H9 (cell line): ENCODE results near the gene NAP1L1. TPM values are rescaled to one million over a fixed set of nuclear protein-coding genes. Genes with fewer than 3 reads are reported as not detected.

Experiments
- DNase-seq: peaks from one replicate; pipeline ENCODE4 v3.0.0-alpha.2; 2017
- H2AFZ ChIP-seq: one replicate; pipeline ENCODE4 v1.6.1; 2013; ENCODE audit warnings: mild to moderate bottlenecking, low read length, control low read depth, moderate library complexity
- H2AK5ac ChIP-seq: 2 replicates; pipeline ENCODE4 v1.6.1; 2013; ENCODE audit warnings: low read length, control low read depth, mixed read lengths; ENCODE audit not compliant: insufficient read length
- H2BK120ac ChIP-seq: one replicate; pipeline ENCODE4 v1.6.1; 2013; ENCODE audit warnings: low read depth, mild to moderate bottlenecking, low read length, control low read depth, inconsistent platforms; ENCODE audit not compliant: poor library complexity, severe bottlenecking
- H2BK12ac ChIP-seq: 2 replicates; pipeline ENCODE4 v1.6.1; 2013; ENCODE audit warnings: low read length, control low read depth, mixed read lengths, low read depth; ENCODE audit not compliant: insufficient read length
- H2BK15ac ChIP-seq: 2 replicates; pipeline ENCODE4 v1.6.1; 2013; ENCODE audit warnings: low read depth, low read length, control low read depth
- H2BK20ac ChIP-seq: one replicate; pipeline ENCODE4 v1.6.1; 2013; ENCODE audit warnings: low read depth, mild to moderate bottlenecking, low read length, control low read depth, inconsistent platforms; ENCODE audit not compliant: poor library complexity, severe bottlenecking
- H2BK5ac ChIP-seq: 2 replicates; pipeline ENCODE4 v1.6.1; 2013; ENCODE audit warnings: low read length, control low read depth, mixed read lengths; ENCODE audit not compliant: insufficient read length
- H3K14ac ChIP-seq: 2 replicates; pipeline ENCODE4 v1.6.1; 2013; ENCODE audit warnings: low read length, control low read depth; ENCODE audit not compliant: insufficient read depth
- H3K18ac ChIP-seq: 2 replicates; pipeline ENCODE4 v1.6.1; 2013; ENCODE audit warnings: low read depth, mild to moderate bottlenecking, mixed read lengths, low read length, control low read depth; ENCODE audit not compliant: insufficient read length
- H3K23ac ChIP-seq: 2 replicates; pipeline ENCODE4 v1.6.1; 2013; ENCODE audit warnings: low read length, control low read depth, mixed read lengths, low read depth; ENCODE audit not compliant: insufficient read length
- H3K23me2 ChIP-seq: 2 replicates; pipeline ENCODE4 v1.6.1; 2013; ENCODE audit warnings: low read depth, mild to moderate bottlenecking, mixed read lengths, low read length, control low read depth; ENCODE audit not compliant: insufficient read length, poor library complexity, severe bottlenecking
- H3K27ac ChIP-seq: 2 replicates; pipeline ENCODE4 v1.5.1; 2013; ENCODE audit warnings: low read length, control low read depth, mixed read lengths, low read depth; ENCODE audit not compliant: insufficient read length
- H3K27me3 ChIP-seq: 2 replicates; pipeline ENCODE4 v1.6.1; 2013; ENCODE audit warnings: low read length, control low read depth, inconsistent platforms; ENCODE audit not compliant: insufficient read depth
- H3K4ac ChIP-seq: 2 replicates; pipeline ENCODE4 v1.6.1; 2013; ENCODE audit warnings: low read depth, mild to moderate bottlenecking, control low read depth, inconsistent platforms, low read length, moderate library complexity
- H3K4me1 ChIP-seq: 2 replicates; pipeline ENCODE4 v1.6.1; 2013; ENCODE audit warnings: low read length, control low read depth, inconsistent platforms; ENCODE audit not compliant: insufficient read depth
- H3K4me2 ChIP-seq: 2 replicates; pipeline ENCODE4 v1.6.1; 2013; ENCODE audit warnings: low read length, control low read depth, mixed read lengths; ENCODE audit not compliant: insufficient read length, insufficient read depth
- H3K56ac ChIP-seq: 2 replicates; pipeline ENCODE4 v1.6.1; 2013; ENCODE audit warnings: low read depth, mild to moderate bottlenecking, mixed read lengths, low read length, control low read depth; ENCODE audit not compliant: insufficient read length
- H3K79me1 ChIP-seq: 2 replicates; pipeline ENCODE4 v1.6.1; 2013; ENCODE audit warnings: low read depth, mild to moderate bottlenecking, moderate library complexity, low read length, control low read depth, inconsistent platforms; ENCODE audit not compliant: insufficient read depth, poor library complexity, severe bottlenecking
- H3K79me2 ChIP-seq: 2 replicates; pipeline ENCODE4 v1.6.1; 2013; ENCODE audit warnings: low read length, control low read depth, inconsistent platforms; ENCODE audit not compliant: insufficient read depth
- H3K9ac ChIP-seq: 2 replicates; pipeline ENCODE4 v1.6.1; 2013; ENCODE audit warnings: low read length, control low read depth, mixed read lengths; ENCODE audit not compliant: insufficient read length; ENCODE audit errors: extremely low read depth
- H3K9me3 ChIP-seq: one replicate; pipeline ENCODE4 v1.6.1; 2013; ENCODE audit warnings: low read depth, low read length, inconsistent platforms; ENCODE audit not compliant: control insufficient read depth
- H3T11ph ChIP-seq: one replicate; pipeline ENCODE4 v1.6.1; 2013; ENCODE audit warnings: mild to moderate bottlenecking, low read length, control low read depth, inconsistent platforms
- H4K20me1 ChIP-seq: one replicate; pipeline ENCODE4 v1.6.1; 2013; ENCODE audit not compliant: control insufficient read depth, insufficient read length, insufficient read depth
- H4K5ac ChIP-seq: 2 replicates; pipeline ENCODE4 v1.6.1; 2013; ENCODE audit warnings: low read depth, mild to moderate bottlenecking, mixed read lengths, low read length, control low read depth; ENCODE audit not compliant: insufficient read length
- H4K8ac ChIP-seq: replicated peaks from 2 replicates; pipeline ENCODE4 v1.6.1; 2013; ENCODE audit warnings: low read length, control low read depth, mixed read lengths, low read depth; ENCODE audit not compliant: insufficient read length
- H4K91ac ChIP-seq: 2 replicates; pipeline ENCODE4 v1.6.1; 2013; ENCODE audit warnings: low read depth, mild to moderate bottlenecking, moderate library complexity, mixed read lengths, low read length, control low read depth; ENCODE audit not compliant: insufficient read length
- H3K27ac Mint-ChIP-seq, 3 experiments: 2 replicates in 2 of 3; 3 replicates in 1 of 3; pipeline ENCODE4 v1.8.0; 2020 to 2021; ENCODE audit warnings: mixed read lengths in 3 of 3, mild to moderate bottlenecking in 1 of 3, moderate library complexity in 1 of 3
- H3K27me3 Mint-ChIP-seq: 2 replicates; pipeline ENCODE4 v1.8.0; 2021; ENCODE audit warnings: low read depth, mild to moderate bottlenecking, moderate library complexity, mixed read lengths
- H3K36me3 Mint-ChIP-seq, 3 experiments: 2 replicates in 2 of 3; 3 replicates in 1 of 3; pipeline ENCODE4 v1.8.0; 2020 to 2021; ENCODE audit warnings: low read depth in 3 of 3, mixed read lengths in 3 of 3; ENCODE audit not compliant: insufficient read depth in 1 of 3
- H3K4me1 Mint-ChIP-seq, 2 experiments: 2 replicates each; pipeline ENCODE4 v1.8.0; 2020; ENCODE audit warnings: mixed read lengths in 2 of 2
- H3K4me3 Mint-ChIP-seq, 2 experiments: 2 replicates in 1 of 2; 3 replicates in 1 of 2; pipeline ENCODE4 v1.8.0; 2020 to 2021; ENCODE audit warnings: mild to moderate bottlenecking in 2 of 2, mixed read lengths in 2 of 2, moderate library complexity in 1 of 2
- H3K9me3 Mint-ChIP-seq, 2 experiments: 2 replicates in 1 of 2; 3 replicates in 1 of 2; pipeline ENCODE4 v1.8.0; 2020; ENCODE audit warnings: mild to moderate bottlenecking in 2 of 2, mixed read lengths in 2 of 2, moderate library complexity in 1 of 2
- CTCF ChIP-seq: fragments of 200-600 bp; sonication (generic); conservative IDR thresholded peaks from 3 replicates; pipeline ENCODE4 v1.8.0; 2021; ENCODE audit warnings: antibody characterized with exemption, mild to moderate bottlenecking
- total RNA-seq: library from RNA; stranded (reverse); gene quantifications from 2 replicates; pipeline ENCODE4 v1.2.1, GENCODE V29; 2021

NAP1L1 gene
- total RNA-seq, 1 experiment from 2014 or later = 1,012 TPM

- Histone ChIP-seq H2AFZ (no peak overlapping the region), H3K27ac (no peak overlapping the region), H3K4ac (no peak overlapping the region), H3K23ac (no peak overlapping the region), H4K5ac (no peak overlapping the region), H4K20me1 (no peaks in the 10 kb centered on the region), H3K79me2 (no peaks in the 10 kb centered on the region), H2AK5ac (no peak overlapping the region), H3K79me1 (no peaks in the 10 kb centered on the region), H2BK20ac (no peak overlapping the region), H2BK5ac (no peak overlapping the region), H3K9ac (no peak overlapping the region), H3T11ph (no peak overlapping the region), H3K18ac (no peak overlapping the region), H3K56ac (no peak overlapping the region), H4K91ac (no peak overlapping the region), H2BK12ac (no peak overlapping the region), H3K14ac (no peak overlapping the region), H4K8ac (no peak overlapping the region), H2BK15ac (no peak overlapping the region), H3K4me2 (no peak overlapping the region), H3K9me3 (no peaks in the 10 kb centered on the region), H3K4me1 (peaks cover 3% of the 10 kb centered on the region; the same call in 1 of the 2 replicates), H2BK120ac (no peak overlapping the region), H3K27me3 (no peaks in the 10 kb centered on the region), H3K23me2 (no peaks in the 10 kb centered on the region)
- H3K4me1 Mint-ChIP-seq = peaks cover 19 to 24% of the 10 kb centered on the region in 2 experiments
- no peaks in the 10 kb centered on the region for H3K9me3 Mint-ChIP-seq
- H3K4me3 Mint-ChIP-seq = no peak overlapping the region
- no peaks in the 10 kb centered on the region for H3K27me3 Mint-ChIP-seq
- TF ChIP-seq CTCF = no peak
- no peak for DNase-seq
- H3K27ac Mint-ChIP-seq = no peak overlapping the region
- no peaks in the 10 kb centered on the region for H3K36me3 Mint-ChIP-seq
These were observed 88.8 kb downstream of the NAP1L1 start for GRCh38 chr12:75995691-75996090.
